HCT116 (cell line): ENCODE data around the gene HDDC3. TPM values are rescaled to one million over a fixed set of nuclear protein-coding genes. Genes with fewer than 3 reads are reported as not detected.

Experiments
- ATAC-seq: fragments of 200-7000 bp; cut with Tn5 transposase; 2 replicates; pipeline ENCODE4 v1.9.1; 2020; ENCODE audit warnings: mild to moderate bottlenecking, moderate library complexity
- BruUV-seq: library from RNA; stranded (reverse); fragments of 400-500 nt; replicated peaks from 2 replicates; lab custom pipeline; 2021; lab: Mats Ljungman, UMichigan
- CTCF ChIA-PET: fragments of 300-600 bp; sonication (Branson Sonifier 250); formaldehyde crosslinking; loops from one replicate; lab custom pipeline; 2021; ENCODE audit warnings: antibody characterized with exemption; lab: Charles Lee
- POLR2A ChIA-PET: fragments of 300-600, 350-600 bp; sonication (Branson Sonifier 250); formaldehyde crosslinking; loops from one replicate; lab custom pipeline; 2021; ENCODE audit warnings: antibody characterized with exemption; lab: Charles Lee
- RAD21 ChIA-PET, 2 experiments: fragments of 300-600 bp; sonication (Branson Sonifier 250); formaldehyde crosslinking; loops; one replicate each; lab custom pipeline; 2023; ENCODE audit warnings: low total read pairs in 2 of 2; ENCODE audit not compliant: uncharacterized antibody in 2 of 2, unreplicated experiment in 2 of 2, low non-redundant PET in 1 of 2; lab: Charles Lee
- DNase-seq: peaks from one replicate; pipeline ENCODE4 v3.0.0-alpha.2; 2010; ENCODE audit warnings: low read depth, low spot score
- H2AFZ ChIP-seq: fragments of 200-600 bp; shearing (Covaris generic), sonication (generic); 2 replicates; pipeline ENCODE4 v1.6.1; 2017; ENCODE audit warnings: low read depth, mixed run types, mixed read lengths, antibody characterized with exemption, low read length; ENCODE audit not compliant: poor library complexity, severe bottlenecking
- H3K27ac ChIP-seq: 2 replicates; pipeline ENCODE4 v1.5.1; 2012; ENCODE audit warnings: low read depth, low read length
- H3K27me3 ChIP-seq: fragments of 200-600 bp; sonication (generic); 2 replicates; pipeline ENCODE4 v1.6.1; 2016; ENCODE audit warnings: mixed run types, low read length, mixed read lengths; ENCODE audit not compliant: insufficient read depth
- H3K36me3 ChIP-seq, 2 experiments: fragments of 200-500 bp in 1 of 2; fragments of 200-600 bp in 1 of 2; sonication (Bioruptor generic) in 1 of 2; sonication (generic) in 1 of 2; 2 replicates each; pipeline versions ENCODE4 v1.5.1 to v1.6.1; 2014 to 2016; ENCODE audit warnings: low read length in 2 of 2, inconsistent platforms in 1 of 2, mixed read lengths in 1 of 2, mixed run types in 1 of 2; ENCODE audit not compliant: insufficient read depth in 2 of 2, control insufficient read depth in 1 of 2
- H3K4me1 ChIP-seq, 2 experiments: fragments of 200-600 bp in 1 of 2; sonication (generic) in 1 of 2; 2 replicates each; pipeline versions ENCODE4 v1.5.1 to v1.6.1; 2012 to 2017; ENCODE audit warnings: low read length in 2 of 2, inconsistent platforms in 1 of 2, mild to moderate bottlenecking in 1 of 2, mixed read lengths in 1 of 2, mixed run types in 1 of 2, moderate library complexity in 1 of 2; ENCODE audit not compliant: insufficient read depth in 2 of 2, control insufficient read depth in 1 of 2
- H3K4me2 ChIP-seq: fragments of 200-600 bp; sonication (generic); 2 replicates; pipeline ENCODE4 v1.6.1; 2017; ENCODE audit warnings: mixed run types, low read length, mixed read lengths
- H3K4me3 ChIP-seq, 2 experiments: fragments of 200-600 bp in 1 of 2; sonication (generic) in 1 of 2; replicated peaks in 1 of 2; 2 replicates each; pipeline ENCODE4 v1.5.1; 2011 to 2016; ENCODE audit warnings: low read length in 2 of 2, control low read depth in 1 of 2, low read depth in 1 of 2, mild to moderate bottlenecking in 1 of 2, mixed read lengths in 1 of 2, mixed run types in 1 of 2
- H3K79me2 ChIP-seq: fragments of 200-600 bp; sonication (generic); 2 replicates; pipeline ENCODE4 v1.6.1; 2017; ENCODE audit warnings: mild to moderate bottlenecking, mixed run types, low read length, moderate library complexity, mixed read lengths; ENCODE audit not compliant: insufficient read depth
- H3K9ac ChIP-seq: fragments of 200-600 bp; sonication (generic); 2 replicates; pipeline ENCODE4 v1.6.1; 2016; ENCODE audit warnings: low read length, mixed read lengths
- H3K9me2 ChIP-seq: fragments of 200-600 bp; sonication (generic), shearing (Covaris generic); 2 replicates; pipeline ENCODE4 v1.6.1; 2017; ENCODE audit warnings: mixed run types, mild to moderate bottlenecking, moderate library complexity; ENCODE audit not compliant: insufficient read depth
- H3K9me3 ChIP-seq, 2 experiments: fragments of 200-500 bp in 1 of 2; fragments of 200-600 bp in 1 of 2; sonication (Bioruptor generic) in 1 of 2; sonication (generic) in 1 of 2; 2 replicates each; pipeline ENCODE4 v1.6.1; 2014 to 2017; ENCODE audit warnings: low read length in 2 of 2, mixed read lengths in 2 of 2, inconsistent platforms in 1 of 2, low read depth in 1 of 2, mild to moderate bottlenecking in 1 of 2, mixed run types in 1 of 2, moderate library complexity in 1 of 2; ENCODE audit not compliant: control insufficient read depth in 1 of 2, insufficient read depth in 1 of 2
- H4K20me1 ChIP-seq: fragments of 200-600 bp; sonication (generic), shearing (Covaris generic); 2 replicates; pipeline ENCODE4 v1.6.1; 2017; ENCODE audit warnings: mixed run types, mild to moderate bottlenecking, moderate library complexity; ENCODE audit not compliant: insufficient read depth
- CBX3 ChIP-seq: IDR thresholded peaks from 2 replicates; pipeline ENCODE4 v1.6.1; 2012; ENCODE audit warnings: low read depth
- ELF1 ChIP-seq: IDR thresholded peaks from 2 replicates; pipeline ENCODE4 v1.6.1; 2012; ENCODE audit warnings: low read depth, borderline replicate concordance
- EZH2 ChIP-seq: fragments of 200-600 bp; sonication (generic); IDR thresholded peaks from 2 replicates; pipeline ENCODE4 v1.6.1; 2017; ENCODE audit warnings: antibody characterized with exemption, mixed run types
- EZH2phosphoT487 ChIP-seq: fragments of 200-600 bp; IDR thresholded peaks from 2 replicates; pipeline ENCODE4 v1.6.1; 2018; ENCODE audit warnings: antibody characterized with exemption, borderline replicate concordance
- JUND ChIP-seq: IDR thresholded peaks from 2 replicates; pipeline ENCODE4 v1.6.1; 2012
- RAD21 ChIP-seq: IDR thresholded peaks from 2 replicates; pipeline ENCODE4 v1.6.1; 2012; ENCODE audit warnings: low read depth, mild to moderate bottlenecking
- REST ChIP-seq: IDR thresholded peaks from 2 replicates; pipeline ENCODE4 v1.6.1; 2012; ENCODE audit warnings: low read depth
- TCF7L2 ChIP-seq: IDR thresholded peaks from 2 replicates; pipeline ENCODE4 v1.7.0; 2011; ENCODE audit warnings: borderline replicate concordance, inconsistent platforms; ENCODE audit not compliant: insufficient read depth, insufficient read length; ENCODE audit errors: extremely low read depth
- ZBTB33 ChIP-seq: IDR thresholded peaks from 2 replicates; pipeline ENCODE4 v1.6.1; 2011; ENCODE audit warnings: mild to moderate bottlenecking, low read length, moderate library complexity; ENCODE audit not compliant: insufficient replicate concordance; ENCODE audit errors: extremely low read depth
- ZFX ChIP-seq: fragments of 450-650 bp; IDR thresholded peaks from 2 replicates; pipeline ENCODE4 v1.6.1; 2017
- intact Hi-C: fragments of 100-400 bp; cut with micrococcal nuclease; formaldehyde crosslinking; loops from 2 replicates; pipeline ENCODE4 v1.10.0; 2022
- total RNA-seq: library from RNA; stranded (reverse); gene quantifications from one replicate; pipeline ENCODE4 v1.2.1, GENCODE V29; 2021; ENCODE audit not compliant: unreplicated experiment

Gene HDDC3
- total RNA-seq, 1 experiment from 2014 or later: 20.4 TPM

GRCh38 chr15:90906181-90906849 is 26.0 kb downstream of the HDDC3 start:
- no peak overlapping the region for H3K27ac ChIP-seq
- no peak overlapping the region for H3K4me3 ChIP-seq
- CTCF ChIA-PET: interaction anchor here (6.4 kb wide), 1 partner anchor 26 kb away, joined by 70 read pairs; the partner anchor contains the start of genes HDDC3 and UNC45A
- RAD21 ChIA-PET: no interaction called here
- POLR2A ChIA-PET: no interaction called here
- peaks cover 10 to 12% of the 10 kb centered on the region in 2 experiments; a peak in 3 of 4 replicates for H3K36me3 ChIP-seq
- H4K20me1 ChIP-seq: no peaks in the 10 kb centered on the region
- no peak overlapping the region for H3K4me2 ChIP-seq
- H3K79me2 ChIP-seq: no peaks in the 10 kb centered on the region
- H2AFZ ChIP-seq: no peak overlapping the region
- TF ChIP-seq CBX3: no peak
- TF ChIP-seq TCF7L2: no peak
- no peaks in the 10 kb centered on the region for H3K9me3 ChIP-seq
- H3K9ac ChIP-seq: no peak overlapping the region
- peaks cover 10 to 19% of the 10 kb centered on the region in 2 experiments; a peak in 3 of 4 replicates for H3K4me1 ChIP-seq
- no TSS peak for BruUV-seq
- no peaks in the 10 kb centered on the region for H3K27me3 ChIP-seq
- ATAC-seq (no peak), DNase-seq (no peak)
- intact Hi-C loops: no loop called here
- no peaks in the 10 kb centered on the region for H3K9me2 ChIP-seq

- ChIA-PET CTCF (interaction anchor here (6.4 kb wide), 1 partner anchor 27 kb away, joined by 70 read pairs; the partner anchor contains the start of genes HDDC3 and UNC45A), POLR2A (interaction anchor here (1.2 kb wide), 1 partner anchor 12 kb away, joined by 3 read pairs; no protein-coding TSS in a partner anchor), RAD21 (no interaction called here)
- intact Hi-C loops: no loop called here
- Histone ChIP-seq H3K4me1 (peaks cover 10 to 20% of the 10 kb centered on the region in 2 experiments; a peak in 3 of 4 replicates), H3K4me3 (no peak overlapping the region), H3K36me3 (peaks cover 10 to 12% of the 10 kb centered on the region in 2 experiments; a peak in 3 of 4 replicates), H3K27ac (no peak overlapping the region), H3K79me2 (no peaks in the 10 kb centered on the region), H4K20me1 (no peaks in the 10 kb centered on the region), H2AFZ (no peak overlapping the region), H3K4me2 (no peak overlapping the region), H3K9me3 (no peaks in the 10 kb centered on the region), H3K9me2 (no peaks in the 10 kb centered on the region), H3K27me3 (no peaks in the 10 kb centered on the region), H3K9ac (no peak overlapping the region)
- no peak for ATAC-seq
- DNase-seq: no peak
- BruUV-seq: no TSS peak
- TF ChIP-seq CBX3 (no peak), RAD21 (no peak), TCF7L2 (no peak), EZH2phosphoT487 (no peak), ELF1 (no peak), JUND (no peak), ZBTB33 (no peak), EZH2 (no peak), ZFX (no peak), REST (no peak)
Observed at GRCh38 chr15:90905306-90906180, 26.8 kb downstream of the HDDC3 start.
